ENCODE data around the gene AIG1.

DNA sequence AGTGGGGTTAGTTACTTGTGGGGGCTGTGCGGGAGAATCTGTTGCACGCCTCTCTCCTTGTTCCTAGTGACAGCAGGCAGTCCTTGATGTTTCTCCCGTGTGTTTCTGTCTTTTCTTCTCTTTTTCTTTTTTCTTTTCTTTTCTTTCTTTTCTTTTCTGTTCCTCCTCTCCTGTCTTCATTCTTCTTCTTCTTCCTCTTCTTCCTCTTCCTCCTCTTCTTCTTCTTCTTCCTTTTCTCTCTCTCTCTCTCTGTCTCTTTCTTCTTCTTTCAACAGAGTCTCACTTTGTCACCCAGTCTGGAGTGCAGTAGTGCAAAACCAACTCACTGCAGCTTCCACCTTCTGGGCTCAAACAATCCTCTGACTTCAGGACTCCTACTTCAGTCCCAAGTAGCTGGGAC, 6.8 kb upstream of the AIG1 start:
- TF ChIP-seq CTCF (IDR thresholded peaks at IDR 0.05; ENCODE audit: borderline replicate concordance, extremely low read depth, low read length, poor library complexity, severe bottlenecking) = no peak
- TF ChIP-seq EZH2 (IDR thresholded peaks at IDR 0.05; ENCODE audit: borderline replicate concordance, low read depth, low read length, severe bottlenecking) = no peak
